ENCODE measurements around the gene ACE. TPM values are rescaled to one million over a fixed set of nuclear protein-coding genes. Genes with fewer than 3 reads are reported as not detected.

ACE gene
- total RNA-seq, 2 experiments from 2014 or later: 0.26 to 0.46 TPM

DNA sequence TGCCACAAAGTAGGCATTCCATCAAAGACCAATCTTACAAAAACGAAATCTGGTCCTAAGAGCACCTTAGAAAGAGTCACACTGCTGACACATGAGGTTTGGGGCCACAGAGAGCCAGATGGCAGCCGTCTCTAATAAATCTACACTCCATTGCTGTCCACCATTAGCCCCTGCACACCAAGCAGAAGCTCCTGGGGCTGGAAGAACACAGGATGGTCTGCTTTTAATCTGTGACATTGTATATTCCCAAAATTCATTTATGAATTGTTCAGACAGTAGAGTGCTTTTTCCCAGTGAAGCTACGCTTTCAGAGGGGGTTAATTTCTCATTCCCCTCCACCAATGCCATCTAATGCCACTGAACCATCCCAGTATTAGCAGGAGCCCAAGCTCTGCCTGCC lies 32.4 kb upstream of the ACE start:
- ChIA-PET POLR2A (no interaction called here), CTCF (interaction anchor here (0.6 to 3.1 kb wide), 6 partner anchors 8 to 177 kb away, joined by 3 to 19 read pairs (median 6); partner anchors contain the start of gene MAP3K3)
- Mint-ChIP-seq H3K9me3 (ENCODE audit: low read depth) (no peaks in the 10 kb centered on the region), H3K36me3 (ENCODE audit: low read depth) (no peaks in the 10 kb centered on the region), H3K27me3 (peaks cover 3% of the 10 kb centered on the region), H3K27ac (no peak overlapping the region), H3K4me1 (peaks cover 32% of the 10 kb centered on the region), H3K4me3 (no peak overlapping the region)
- no peak for ATAC-seq
- intact Hi-C loops (cut with DNase I, micrococcal nuclease): loop anchor here (5.0 to 10.0 kb wide), 2 partner anchors 33 to 700 kb away; partner anchors contain the start of gene ACE (in 1 of the 2)
- DNase-seq: no peak

DNA sequence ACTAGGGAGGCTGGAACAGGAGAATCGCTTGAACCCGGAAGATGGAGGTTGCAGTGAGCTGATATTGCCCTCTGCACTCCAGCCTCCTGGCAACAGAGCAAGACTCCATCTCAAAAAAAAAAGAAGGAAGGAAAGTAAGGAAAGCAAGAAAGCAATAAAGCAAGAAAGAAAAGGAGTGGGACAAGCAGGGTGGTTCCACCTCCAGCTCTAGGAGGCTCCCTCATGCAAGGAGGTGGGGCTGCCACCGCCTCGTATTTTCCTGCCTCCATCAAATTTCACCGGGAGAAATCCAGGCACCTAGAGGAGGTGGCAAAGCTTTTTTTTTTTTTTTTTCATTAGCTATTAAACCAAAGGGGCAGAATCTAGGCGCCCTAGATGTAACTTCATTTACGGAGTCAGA lies 31.8 kb upstream of the ACE start:
- Mint-ChIP-seq H3K27ac (no peak overlapping the region), H3K36me3 (ENCODE audit: low read depth) (no peaks in the 10 kb centered on the region), H3K4me1 (peaks cover 26% of the 10 kb centered on the region), H3K27me3 (peaks cover 3% of the 10 kb centered on the region), H3K9me3 (ENCODE audit: low read depth) (no peaks in the 10 kb centered on the region), H3K4me3 (peak overlapping the region; percentile 34)
- no peak for ATAC-seq
- CTCF ChIA-PET: interaction anchor here (0.8 to 3.1 kb wide), 4 partner anchors 17 to 167 kb away, joined by 3 to 19 read pairs (median 9); no protein-coding TSS in a partner anchor
- DNase-seq: no peak
- POLR2A ChIA-PET: interaction anchor here (0.6 kb wide), 1 partner anchor 106 kb away, joined by 9 read pairs; no protein-coding TSS in a partner anchor
- intact Hi-C loops (cut with DNase I, micrococcal nuclease): loop anchor here (5.0 to 10.0 kb wide), 4 partner anchors 177 to 700 kb away; partner anchors contain the start of genes CCDC47 (in 1 of the 2), DDX42 (in 1 of the 2), MAP3K3 (in 1 of the 2) and SMARCD2 (in 1 of the 2)

DNA sequence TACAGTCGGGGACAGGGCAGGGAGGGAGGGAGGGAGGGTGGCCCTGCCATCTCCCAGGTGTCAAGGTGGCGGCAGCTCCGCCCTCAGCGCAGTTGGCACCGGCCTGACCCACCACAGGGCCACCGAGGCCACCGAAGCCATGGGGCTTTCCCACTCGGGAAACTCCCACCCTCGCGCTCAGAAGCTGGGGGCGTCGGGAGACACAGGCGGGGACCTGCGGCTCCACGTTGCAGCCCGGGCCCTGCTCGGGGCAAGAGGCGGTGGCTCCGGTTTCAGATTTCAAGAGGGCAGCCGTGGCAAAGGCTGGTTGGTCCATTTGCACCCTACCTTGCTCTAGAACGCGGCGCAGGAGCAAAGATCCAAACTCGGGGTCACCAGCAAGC lies 31.3 kb upstream of the ACE start:
- Mint-ChIP-seq H3K4me1 (peaks cover 25% of the 10 kb centered on the region), H3K27ac (no peak overlapping the region), H3K27me3 (peaks cover 3% of the 10 kb centered on the region), H3K4me3 (peak overlapping the region; percentile 34), H3K9me3 (ENCODE audit: low read depth) (no peaks in the 10 kb centered on the region), H3K36me3 (ENCODE audit: low read depth) (no peaks in the 10 kb centered on the region)
- intact Hi-C loops (cut with DNase I, micrococcal nuclease): loop anchor here (5.0 to 10.0 kb wide), 4 partner anchors 177 to 699 kb away; partner anchors contain the start of genes CCDC47 (in 1 of the 2), DDX42 (in 1 of the 2), MAP3K3 (in 1 of the 2) and SMARCD2 (in 1 of the 2)
- DNase-seq (peak; percentile 53), ATAC-seq (peak; percentile 23)
- POLR2A ChIA-PET: interaction anchor here (0.6 kb wide), 1 partner anchor 106 kb away, joined by 9 read pairs; no protein-coding TSS in a partner anchor
- CTCF ChIA-PET: interaction anchor here (0.8 to 3.1 kb wide), 3 partner anchors 18 to 166 kb away, joined by 3 to 19 read pairs (median 11); no protein-coding TSS in a partner anchor

DNA sequence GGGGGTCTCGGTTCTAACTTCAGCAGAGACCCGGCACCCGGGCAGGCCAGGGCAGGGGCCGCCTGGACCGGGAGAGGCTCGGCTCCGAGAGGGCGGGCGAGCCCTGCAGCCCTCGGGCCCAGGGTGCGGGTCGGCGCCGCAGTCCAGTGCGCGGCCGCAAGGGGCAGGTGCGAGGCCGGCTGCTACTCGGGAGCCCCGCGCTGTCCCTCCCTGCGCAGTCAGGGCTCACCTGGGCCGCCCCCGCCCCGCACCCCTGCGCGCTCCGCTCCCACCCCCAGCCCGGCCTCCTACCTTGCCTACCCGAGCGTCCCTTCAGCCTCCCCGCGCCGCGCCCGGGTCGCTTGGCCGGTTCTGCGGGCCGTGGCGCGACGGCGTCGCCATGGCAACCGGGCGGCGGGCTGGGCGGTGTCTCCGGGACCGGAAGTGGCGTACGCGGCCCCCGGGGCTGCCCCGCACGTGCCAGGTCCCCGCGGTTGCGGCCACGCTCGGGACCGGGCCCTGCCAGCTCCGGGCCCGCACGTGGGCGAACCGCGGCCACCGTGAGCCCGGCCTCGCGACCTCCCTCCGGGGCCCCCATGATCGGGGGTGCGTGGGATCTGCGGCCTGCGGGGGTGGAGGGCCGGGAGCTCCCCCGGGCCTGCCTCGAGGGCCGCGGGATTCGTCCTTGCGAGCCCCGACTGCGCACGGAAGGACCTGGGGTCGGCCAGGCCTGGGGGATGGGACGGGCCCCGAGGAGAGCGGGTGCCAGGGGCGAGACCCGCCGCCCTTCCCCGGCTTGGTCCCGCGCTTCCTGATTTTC lies 30.7 kb upstream of the ACE start, which contains the start of gene CYB561:
TSS of gene CYB561 (minus strand) at position 353 of the 799 bp plus-strand sequence. CDS start 8,759 bp downstream, outside the sequence.
- ChIA-PET POLR2A (interaction anchor here (1.1 kb wide), 1 partner anchor 176 kb away, joined by 3 read pairs; the partner anchor contains the start of gene MAP3K3), CTCF (interaction anchor here (0.6 to 1.9 kb wide), 4 partner anchors 19 to 166 kb away, joined by 3 to 11 read pairs (median 6); no protein-coding TSS in a partner anchor)
- DNase-seq: peak; percentile 81
- Mint-ChIP-seq H3K4me1 (peaks cover 23% of the 10 kb centered on the region), H3K4me3 (peak within 1 kb of the TSS; percentile 60), H3K36me3 (ENCODE audit: low read depth) (no peaks in the 10 kb centered on the region), H3K27me3 (peaks cover 3% of the 10 kb centered on the region), H3K27ac (peak within 1 kb of the TSS; percentile 72), H3K9me3 (ENCODE audit: low read depth) (no peaks in the 10 kb centered on the region)
- intact Hi-C loops (cut with DNase I, micrococcal nuclease): loop anchor here (1.0 to 10.0 kb wide), 7 partner anchors 104 to 699 kb away; partner anchors contain the start of genes MAP3K3 (in 2 of the 2), CCDC47 (in 1 of the 2), DCAF7 (in 1 of the 2) and DDX42 (in 1 of the 2)
- ATAC-seq: peak; percentile 69

DNA sequence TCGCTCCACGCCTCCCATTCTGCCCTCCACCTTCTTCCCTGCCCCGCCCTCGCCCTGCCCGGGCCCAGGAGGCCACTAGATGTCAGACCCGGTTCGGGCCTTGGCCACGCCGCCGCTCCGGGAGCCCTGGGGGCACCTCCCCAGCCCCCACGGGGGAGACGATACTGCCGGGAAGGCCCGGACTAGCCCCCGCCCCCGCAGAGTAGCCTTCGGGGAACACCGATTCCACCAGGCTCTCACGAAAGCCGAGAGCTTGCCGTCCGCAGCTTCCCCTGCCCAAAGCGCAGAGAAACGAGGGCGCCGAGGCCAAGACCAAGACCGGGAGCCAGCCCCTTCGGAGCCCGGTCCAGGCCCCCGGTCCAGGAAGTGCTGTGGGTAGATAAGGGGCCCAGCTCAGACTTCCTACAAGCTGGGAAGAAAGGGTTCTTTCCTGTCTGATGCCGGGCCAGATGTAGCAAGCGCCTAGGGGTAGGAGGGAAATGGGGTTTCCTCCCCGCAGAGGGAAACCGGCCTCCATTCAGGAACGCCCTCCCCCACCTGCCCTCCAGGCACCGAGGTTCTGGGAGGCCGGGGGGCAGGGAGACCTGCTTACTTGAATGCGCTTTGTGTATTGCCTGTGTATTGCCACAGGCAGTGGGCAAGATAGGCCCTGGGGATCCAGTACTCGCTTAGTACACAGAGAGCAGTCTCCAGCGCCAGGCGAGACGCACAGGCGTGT lies 29.9 kb upstream of the ACE start:
- peak overlapping the region; percentile 72 for H3K27ac Mint-ChIP-seq
- peak overlapping the region; percentile 60 for H3K4me3 Mint-ChIP-seq
- peak; percentile 60 for DNase-seq
- ChIA-PET CTCF (interaction anchor here (0.6 to 1.1 kb wide), 3 partner anchors 20 to 165 kb away, joined by 3 to 8 read pairs (median 3); no protein-coding TSS in a partner anchor), POLR2A (interaction anchor here (1.1 kb wide), 1 partner anchor 175 kb away, joined by 3 read pairs; the partner anchor contains the start of gene MAP3K3)
- H3K9me3 Mint-ChIP-seq (ENCODE audit: low read depth): no peaks in the 10 kb centered on the region
- intact Hi-C loops (cut with DNase I, micrococcal nuclease): loop anchor here (1.0 to 10.0 kb wide), 7 partner anchors 103 to 698 kb away; partner anchors contain the start of genes MAP3K3 (in 2 of the 2), CCDC47 (in 1 of the 2), DCAF7 (in 1 of the 2) and DDX42 (in 1 of the 2)
- H3K36me3 Mint-ChIP-seq (ENCODE audit: low read depth): no peaks in the 10 kb centered on the region
- ATAC-seq: peak; percentile 31
- peaks cover 3% of the 10 kb centered on the region for H3K27me3 Mint-ChIP-seq
- peaks cover 23% of the 10 kb centered on the region for H3K4me1 Mint-ChIP-seq

DNA sequence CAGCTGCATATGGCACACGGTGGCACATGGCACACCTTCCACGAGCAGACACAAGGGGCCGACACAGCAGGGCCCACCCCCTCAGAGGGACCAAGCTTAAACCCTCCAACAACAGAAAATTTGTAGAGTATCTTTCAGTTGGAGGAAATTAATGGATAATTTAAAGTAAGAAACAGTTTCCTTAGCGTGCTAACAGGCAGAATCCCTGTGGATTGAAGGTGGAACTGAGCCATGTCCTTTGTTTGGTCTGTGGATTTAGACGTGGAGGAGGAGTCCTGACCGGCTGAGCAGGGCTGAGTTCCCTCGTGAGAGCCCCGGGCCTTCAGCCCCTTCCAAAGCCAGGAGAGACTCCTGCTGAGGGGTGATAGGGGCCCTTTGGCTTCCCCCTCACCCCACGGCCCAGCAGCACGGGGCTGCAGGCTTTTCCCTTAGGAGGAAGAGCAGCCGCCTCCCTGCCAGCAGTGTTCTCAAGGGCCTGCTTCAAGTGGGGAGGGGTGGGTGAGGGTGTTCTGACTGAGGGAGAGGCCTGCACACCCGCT lies 29.3 kb upstream of the ACE start:
- no peak for ATAC-seq
- peaks cover 3% of the 10 kb centered on the region for H3K27me3 Mint-ChIP-seq
- intact Hi-C loops (cut with DNase I, micrococcal nuclease): loop anchor here (2.0 to 10.0 kb wide), 5 partner anchors 175 to 697 kb away; partner anchors contain the start of genes CCDC47 (in 1 of the 2), DDX42 (in 1 of the 2), MAP3K3 (in 1 of the 2) and SMARCD2 (in 1 of the 2)
- CTCF ChIA-PET: interaction anchor here (1.1 to 1.3 kb wide), 2 partner anchors 21 to 164 kb away, joined by 3 to 4 read pairs; no protein-coding TSS in a partner anchor
- peak overlapping the region; percentile 72 for H3K27ac Mint-ChIP-seq
- H3K9me3 Mint-ChIP-seq (ENCODE audit: low read depth): no peaks in the 10 kb centered on the region
- peak overlapping the region; percentile 60 for H3K4me3 Mint-ChIP-seq
- no peak for DNase-seq
- POLR2A ChIA-PET: interaction anchor here (1.1 kb wide), 1 partner anchor 175 kb away, joined by 3 read pairs; the partner anchor contains the start of gene MAP3K3
- peaks cover 21% of the 10 kb centered on the region for H3K4me1 Mint-ChIP-seq
- no peaks in the 10 kb centered on the region for H3K36me3 Mint-ChIP-seq (ENCODE audit: low read depth)

DNA sequence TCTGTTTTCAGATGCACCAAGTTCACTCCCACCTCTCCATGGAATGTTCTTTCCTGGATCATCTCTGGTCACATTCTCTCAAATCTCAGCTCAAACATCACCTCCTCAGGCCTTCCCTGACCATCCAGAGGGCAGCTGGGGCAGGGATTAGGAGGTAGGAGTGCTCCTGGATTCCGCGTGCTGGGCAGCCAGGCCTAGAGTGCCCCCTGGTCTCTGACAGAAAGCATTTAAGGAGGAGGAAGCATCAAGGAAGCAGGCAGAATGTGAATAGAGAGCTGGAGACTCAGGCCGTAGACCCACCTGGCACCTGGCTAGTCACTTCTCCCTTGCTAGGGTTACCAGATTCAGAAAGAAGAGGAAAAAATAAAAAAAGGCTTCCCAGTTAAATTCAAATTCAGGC lies 28.2 kb upstream of the ACE start:
- H3K4me1 Mint-ChIP-seq: peaks cover 19% of the 10 kb centered on the region
- POLR2A ChIA-PET: interaction anchor here (0.6 kb wide), 1 partner anchor 666 kb away, joined by 5 read pairs; no protein-coding TSS in a partner anchor

DNA sequence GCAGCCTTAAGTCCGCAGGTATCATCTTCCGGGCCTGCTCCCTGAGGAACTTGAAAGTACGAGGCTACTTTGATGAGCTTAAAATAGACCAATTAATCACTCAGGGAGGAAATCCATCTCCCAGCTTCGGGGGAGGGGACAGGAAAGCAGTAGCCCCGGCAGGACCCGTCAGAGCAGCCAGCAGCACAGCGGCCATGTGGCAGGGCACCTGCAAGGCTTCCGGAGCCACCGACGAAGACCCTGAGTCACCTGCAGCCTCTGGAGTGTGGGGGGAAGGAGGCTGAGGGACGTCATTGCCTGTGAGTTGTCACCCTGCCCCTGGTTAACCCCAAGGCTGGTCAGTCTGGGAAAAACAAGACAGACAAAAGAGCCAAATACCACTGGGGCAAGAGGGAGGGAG lies 26.3 kb upstream of the ACE start:
- H3K9me3 Mint-ChIP-seq (ENCODE audit: low read depth): no peaks in the 10 kb centered on the region
- intact Hi-C loops (cut with DNase I, micrococcal nuclease): no loop called here
- H3K27ac Mint-ChIP-seq: no peak overlapping the region
- POLR2A ChIA-PET: no interaction called here
- ATAC-seq (no peak), DNase-seq (no peak)
- peaks cover 17% of the 10 kb centered on the region for H3K4me1 Mint-ChIP-seq
- no peaks in the 10 kb centered on the region for H3K36me3 Mint-ChIP-seq (ENCODE audit: low read depth)
- no peak overlapping the region for H3K4me3 Mint-ChIP-seq
- CTCF ChIA-PET: interaction anchor here (0.6 kb wide), 1 partner anchor 161 kb away, joined by 3 read pairs; no protein-coding TSS in a partner anchor
- peaks cover 5% of the 10 kb centered on the region for H3K27me3 Mint-ChIP-seq

More for the DNA sequence above, 28.2 kb upstream of the ACE start:
- ATAC-seq (no peak), DNase-seq (no peak)
- Mint-ChIP-seq H3K27ac (no peak overlapping the region), H3K4me3 (no peak overlapping the region), H3K9me3 (ENCODE audit: low read depth) (no peaks in the 10 kb centered on the region), H3K27me3 (peaks cover 3% of the 10 kb centered on the region), H3K36me3 (ENCODE audit: low read depth) (no peaks in the 10 kb centered on the region)
- CTCF ChIA-PET: interaction anchor here (1.3 kb wide), 1 partner anchor 23 kb away, joined by 4 read pairs; no protein-coding TSS in a partner anchor
- intact Hi-C loops (cut with DNase I, micrococcal nuclease): loop anchor here (5.0 to 10.0 kb wide), 4 partner anchors 174 to 696 kb away; partner anchors contain the start of genes CCDC47 (in 1 of the 2), DDX42 (in 1 of the 2), MAP3K3 (in 1 of the 2) and SMARCD2 (in 1 of the 2)

DNA sequence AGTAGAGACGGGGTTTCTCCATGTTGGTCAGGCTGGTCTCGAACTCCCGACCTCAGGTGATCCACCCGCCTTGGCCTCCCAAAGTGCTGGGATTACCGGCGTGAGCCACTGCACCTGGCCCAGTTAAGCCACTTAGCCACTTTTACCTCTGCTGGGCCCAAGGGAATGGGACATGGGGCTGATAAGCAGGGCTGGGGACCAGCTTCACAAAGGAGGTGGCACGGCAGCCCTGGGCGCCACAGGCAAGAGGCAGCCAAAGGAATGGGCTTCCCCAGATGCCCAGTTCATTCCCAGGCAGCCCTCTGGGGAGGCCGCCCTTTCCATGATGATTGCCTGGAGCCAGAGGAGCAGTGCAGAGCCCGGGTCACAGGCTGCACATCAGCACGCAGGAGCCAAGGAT lies 25.7 kb upstream of the ACE start:
- H3K27me3 Mint-ChIP-seq: peaks cover 5% of the 10 kb centered on the region
- DNase-seq (no peak), ATAC-seq (no peak)
- H3K27ac Mint-ChIP-seq: no peak overlapping the region
- H3K9me3 Mint-ChIP-seq (ENCODE audit: low read depth): no peaks in the 10 kb centered on the region
- POLR2A ChIA-PET: no interaction called here
- CTCF ChIA-PET: no interaction called here
- no peak overlapping the region for H3K4me3 Mint-ChIP-seq
- H3K4me1 Mint-ChIP-seq: peaks cover 17% of the 10 kb centered on the region
- intact Hi-C loops (cut with DNase I, micrococcal nuclease): no loop called here
- no peaks in the 10 kb centered on the region for H3K36me3 Mint-ChIP-seq (ENCODE audit: low read depth)
